Type B pancreatic cell (in vitro differentiated cells): Measurements from ENCODE around the gene SERINC1. TPM values are rescaled to one million over a fixed set of nuclear protein-coding genes. Genes with fewer than 3 reads are reported as not detected.
"Not testable (repeated sequence)": the region's sequence is repeated elsewhere in the genome, so short reads cannot be mapped to it uniquely, and the experiment has no call there.

ENCODE experiments used
- DNase-seq: peaks from one replicate; pipeline ENCODE4 v3.0.0; 2021; ENCODE audit warnings: mixed read lengths; ENCODE audit not compliant: unreplicated experiment; ENCODE audit errors: extremely low spot score
- H3K27ac Mint-ChIP-seq: 2 replicates; pipeline ENCODE4 v1.8.0; 2021; ENCODE audit warnings: mild to moderate bottlenecking, mixed read lengths
- H3K27me3 Mint-ChIP-seq: 2 replicates; pipeline ENCODE4 v1.8.0; 2021; ENCODE audit warnings: mixed read lengths
- H3K36me3 Mint-ChIP-seq: 2 replicates; pipeline ENCODE4 v1.8.0; 2021; ENCODE audit warnings: mixed read lengths
- H3K4me1 Mint-ChIP-seq: one replicate; pipeline ENCODE4 v1.8.0; 2021; ENCODE audit warnings: mixed read lengths; ENCODE audit not compliant: unreplicated experiment
- H3K4me3 Mint-ChIP-seq: 2 replicates; pipeline ENCODE4 v1.8.0; 2021; ENCODE audit warnings: mild to moderate bottlenecking, mixed read lengths
- H3K9me3 Mint-ChIP-seq: 2 replicates; pipeline ENCODE4 v1.8.0; 2021; ENCODE audit warnings: mixed read lengths
- CTCF ChIP-seq: fragments of 200-600 bp; sonication (generic); conservative IDR thresholded peaks from 2 replicates; pipeline ENCODE4 v1.5.0; 2021; ENCODE audit warnings: antibody characterized with exemption, mild to moderate bottlenecking
- long read RNA-seq: library from polyadenylated mRNA; unstranded; transcript quantifications from one replicate; pipeline ENCODE4 v2.0.0, GENCODE V29; 2020
- total RNA-seq: library from RNA; stranded (reverse); gene quantifications from 2 replicates; pipeline ENCODE4 v1.2.1, GENCODE V29; 2021; ENCODE audit warnings: low replicate concordance

Gene SERINC1
- 82.8 and 101 TPM in 2 replicates for total RNA-seq
- long read RNA-seq, transcript SERINC1-201 (10 exons, 3,137 nt) = major isoform, 163 of 198 reads
- long read RNA-seq, partial matches to known transcripts = 28 of 198 reads
- long read RNA-seq, other reads (novel, unspliced or antisense) = 7 of 198 reads

- peak; percentile 89 for DNase-seq
- Mint-ChIP-seq H3K9me3 (no peaks in the 10 kb centered on the region), H3K27ac (peak within 1 kb of the TSS; percentile 100), H3K27me3 (no peaks in the 10 kb centered on the region), H3K36me3 (peaks cover 15% of the 10 kb centered on the region), H3K4me1 (peaks cover 23% of the 10 kb centered on the region), H3K4me3 (peak within 1 kb of the TSS; percentile 100)
- no peak for TF ChIP-seq CTCF
Observed at GRCh38 chr6:122471107-122472021, at the start of gene SERINC1. Gene SERINC1 (minus strand): TSS chr6:122471807. CDS start chr6:122471737, 70 bp downstream.

- DNase-seq = no peak
- H3K9me3 Mint-ChIP-seq = peaks cover 10% of the 10 kb centered on the region
- TF ChIP-seq CTCF = no peak
- no peak overlapping the region for H3K27ac Mint-ChIP-seq
- H3K4me1 Mint-ChIP-seq = no peaks in the 10 kb centered on the region
- peaks cover 45% of the 10 kb centered on the region for H3K36me3 Mint-ChIP-seq
- no peaks in the 10 kb centered on the region for H3K27me3 Mint-ChIP-seq
- no peak overlapping the region for H3K4me3 Mint-ChIP-seq
Observed at GRCh38 chr6:122511193-122511924, 39.8 kb upstream of the SERINC1 start.

- Mint-ChIP-seq H3K9me3 (peaks cover 31% of the 10 kb centered on the region), H3K36me3 (peaks cover 53% of the 10 kb centered on the region)
- not testable (repeated sequence) for H3K4me3 Mint-ChIP-seq, H3K4me1 Mint-ChIP-seq, H3K27ac Mint-ChIP-seq, H3K27me3 Mint-ChIP-seq, DNase-seq
Observed at GRCh38 chr6:122505170-122505569, 33.6 kb upstream of the SERINC1 start.

- H3K4me3 Mint-ChIP-seq = no peak overlapping the region
- peaks cover 41% of the 10 kb centered on the region for H3K36me3 Mint-ChIP-seq
- no peaks in the 10 kb centered on the region for H3K27me3 Mint-ChIP-seq
- DNase-seq = no peak
- H3K27ac Mint-ChIP-seq = no peak overlapping the region
- H3K9me3 Mint-ChIP-seq = peaks cover 39% of the 10 kb centered on the region
- TF ChIP-seq CTCF = no peak
- no peaks in the 10 kb centered on the region for H3K4me1 Mint-ChIP-seq
Observed at GRCh38 chr6:122501475-122501874, 29.9 kb upstream of the SERINC1 start.

GRCh38 chr6:122495612-122496011 lies 24.0 kb upstream of the SERINC1 start:
- no peak for DNase-seq
- H3K36me3 Mint-ChIP-seq = peaks cover 44% of the 10 kb centered on the region
- no peak overlapping the region for H3K4me3 Mint-ChIP-seq
- TF ChIP-seq CTCF = no peak
- H3K4me1 Mint-ChIP-seq = no peaks in the 10 kb centered on the region
- no peak overlapping the region for H3K27ac Mint-ChIP-seq
- peaks cover 20% of the 10 kb centered on the region for H3K9me3 Mint-ChIP-seq
- H3K27me3 Mint-ChIP-seq = no peaks in the 10 kb centered on the region
